GM19467 (cell line): ENCODE results near the gene IMMP2L.
"Not testable (repeated sequence)": the region's sequence is repeated elsewhere in the genome, so short reads cannot be mapped to it uniquely, and the experiment has no call there.

ENCODE experiments used
- ATAC-seq: cut with Tn5 transposase; IDR thresholded peaks from one replicate; pipeline ENCODE4 v1.9.1; 2021; ENCODE audit warnings: mild to moderate bottlenecking, moderate library complexity; ENCODE audit not compliant: unreplicated experiment

IMMP2L gene

GRCh38 chr7:111274857-111275256 is 287.4 kb downstream of the IMMP2L start:
- ATAC-seq: no peak

- ATAC-seq: no peak
Measured at GRCh38 chr7:111272092-111272491, 290.2 kb downstream of the IMMP2L start.

- not testable (repeated sequence) for ATAC-seq
Measured at GRCh38 chr7:111270794-111271193, 291.5 kb downstream of the IMMP2L start.

GRCh38 chr7:111268941-111269340 is 293.4 kb downstream of the IMMP2L start:
- ATAC-seq: no peak

GRCh38 chr7:111266613-111267012 is 295.7 kb downstream of the IMMP2L start:
- no peak for ATAC-seq

GRCh38 chr7:111265394-111265793 is 296.9 kb downstream of the IMMP2L start:
- ATAC-seq: no peak

- ATAC-seq: no peak
Measured at GRCh38 chr7:111264981-111265380, 297.3 kb downstream of the IMMP2L start.

GRCh38 chr7:111264111-111264868 is 298.0 kb downstream of the IMMP2L start:
- ATAC-seq: no peak

GRCh38 chr7:111262293-111263116 is 299.8 kb downstream of the IMMP2L start:
- ATAC-seq: no peak

GRCh38 chr7:111261496-111261895 is 300.8 kb downstream of the IMMP2L start:
- no peak for ATAC-seq

GRCh38 chr7:111259991-111260390 is 302.3 kb downstream of the IMMP2L start:
- ATAC-seq: no peak

GRCh38 chr7:111256391-111256790 is 305.9 kb downstream of the IMMP2L start:
- no peak for ATAC-seq

- no peak for ATAC-seq
Measured at GRCh38 chr7:111255576-111255975, 306.7 kb downstream of the IMMP2L start.

- ATAC-seq: not testable (repeated sequence)
Measured at GRCh38 chr7:111251365-111251764, 310.9 kb downstream of the IMMP2L start.

GRCh38 chr7:111249807-111250206 is 312.5 kb downstream of the IMMP2L start:
- ATAC-seq: not testable (repeated sequence)

GRCh38 chr7:111242141-111242755 is 320.0 kb downstream of the IMMP2L start:
- ATAC-seq: no peak

- peak; percentile 56 for ATAC-seq
Measured at GRCh38 chr7:111240371-111240770, 321.9 kb downstream of the IMMP2L start.

- no peak for ATAC-seq
Measured at GRCh38 chr7:111239437-111239836, 322.9 kb downstream of the IMMP2L start.

GRCh38 chr7:111238886-111239285 is 323.4 kb downstream of the IMMP2L start:
- no peak for ATAC-seq

- ATAC-seq: no peak
Measured at GRCh38 chr7:111235709-111236108, 326.6 kb downstream of the IMMP2L start.

- ATAC-seq: peak; percentile 92
Measured at GRCh38 chr7:111232249-111233084, 329.8 kb downstream of the IMMP2L start.
